GM12878 (cell line): Measurements from ENCODE around the gene IRF8. TPM values are rescaled to one million over a fixed set of nuclear protein-coding genes. Genes with fewer than 3 reads are reported as not detected.
A peak's percentile ranks its signal among the peaks of the same experiment; 100 is the strongest.

Source experiments
- BCL11A ChIP-seq: IDR thresholded peaks from 2 replicates; pipeline ENCODE4 v1.6.1; 2011; ENCODE audit warnings: low read depth, low read length
- EGR1 ChIP-seq, 2 experiments: IDR thresholded peaks; 1 replicate in 1 of 2; 2 replicates in 1 of 2; pipeline ENCODE4 v1.6.1; 2011 to 2012; ENCODE audit warnings: low read depth in 2 of 2, low read length in 2 of 2, borderline replicate concordance in 1 of 2, mild to moderate bottlenecking in 1 of 2, moderate library complexity in 1 of 2
- ELK1 ChIP-seq: IDR thresholded peaks from 2 replicates; pipeline ENCODE4 v1.6.1; 2012; ENCODE audit warnings: low read depth, low read length, improper control_type of control experiment
- FOS ChIP-seq: IDR thresholded peaks from 3 replicates; pipeline ENCODE4 v1.6.1; 2011; ENCODE audit warnings: borderline replicate concordance; ENCODE audit not compliant: insufficient read length; ENCODE audit errors: extremely low read depth
- IKZF1 ChIP-seq: fragments of 450-650 bp; conservative IDR thresholded peaks from 2 replicates; pipeline ENCODE4 v1.6.1; 2017; ENCODE audit warnings: antibody characterized with exemption, mild to moderate bottlenecking
- IKZF2 ChIP-seq, 2 experiments: fragments of 450-650 bp; IDR thresholded peaks; 2 replicates each; pipeline ENCODE4 v1.6.1; 2017; ENCODE audit warnings: mild to moderate bottlenecking in 2 of 2, moderate library complexity in 2 of 2
- MTA2 ChIP-seq: fragments of 450-650 bp; IDR thresholded peaks from 2 replicates; pipeline ENCODE4 v1.6.1; 2016; ENCODE audit warnings: low read depth, mild to moderate bottlenecking, moderate library complexity
- NFIC ChIP-seq: IDR thresholded peaks from 2 replicates; pipeline ENCODE4 v1.6.1; 2012; ENCODE audit warnings: low read depth, mild to moderate bottlenecking, inconsistent platforms, low read length, moderate library complexity
- RAD21 ChIP-seq: IDR thresholded peaks from 2 replicates; pipeline ENCODE4 v1.6.1; 2011; ENCODE audit warnings: mild to moderate bottlenecking, low read depth, low read length, moderate library complexity; ENCODE audit not compliant: insufficient read depth
- RELB ChIP-seq: fragments of 450-650 bp; IDR thresholded peaks from 2 replicates; pipeline ENCODE4 v1.6.1; 2017; ENCODE audit warnings: low read depth, mild to moderate bottlenecking, moderate library complexity
- RUNX3 ChIP-seq: IDR thresholded peaks from 2 replicates; pipeline ENCODE4 v1.6.1; 2012; ENCODE audit warnings: low read length, inconsistent platforms
- SIX5 ChIP-seq: IDR thresholded peaks from 2 replicates; pipeline ENCODE4 v1.6.1; 2011; ENCODE audit warnings: mild to moderate bottlenecking, low read depth, low read length, moderate library complexity; ENCODE audit not compliant: severe bottlenecking
- SMAD1 ChIP-seq: fragments of 450-650 bp; IDR thresholded peaks from 2 replicates; pipeline ENCODE4 v1.6.1; 2018; ENCODE audit warnings: mild to moderate bottlenecking, low read depth; ENCODE audit not compliant: partially characterized antibody
- ZNF217 ChIP-seq: fragments of 450-650 bp; IDR thresholded peaks from 2 replicates; pipeline ENCODE4 v1.6.1; 2017; ENCODE audit warnings: antibody characterized with exemption, mild to moderate bottlenecking
- polyA plus RNA-seq, 11 experiments: library from polyadenylated mRNA; depleted of rRNA in 4 of 11; unstranded in 6 of 11; stranded (reverse) in 5 of 11; fragments of >200 nt; fragmentation: Nextera tagmentation in 4 of 11; fragmentation: Illumina TruSeq in 1 of 11; extraction: Ambion mirVana in 4 of 11; extraction: Trizol in 1 of 11; gene quantifications; 1 replicate in 1 of 11; 2 replicates in 10 of 11; pipeline versions ENCODE4 v1.2.1 to v1.2.3, GENCODE V29; 2011 to 2016; ENCODE audit warnings: inconsistent platforms in 2 of 11, missing spikeins in 2 of 11, low read depth in 1 of 11
- total RNA-seq, 4 experiments: library from RNA; depleted of rRNA in 3 of 4; stranded (reverse); fragments of >200 nt in 3 of 4; fragmentation: Illumina TruSeq in 1 of 4; extraction: Trizol in 1 of 4; gene quantifications; 2 replicates each; pipeline versions ENCODE4 v1.2.1 to v1.2.3, GENCODE V29; 2013 to 2021

Gene IRF8
- total and polyA plus RNA-seq, 10 of the 15 experiments (the other 5 are each of a cell fraction or from before 2014, with no cell fraction given): 17.1 to 237 (median 172) TPM

- TF ChIP-seq IKZF1 (peak; percentile 72), MTA2 (peak; percentile 42; the same call in 1 of the 2 replicates), RUNX3 (peak; percentile 93), BCL11A (no peak), SMAD1 (peak; percentile 75), NFIC (peak; percentile 68; the same call in 1 of the 2 replicates), FOS (no peak), EGR1 (IDR thresholded peaks at IDR 0.05; ENCODE audit: borderline replicate concordance in 1 of 2, low read depth in 2 of 2, low read length in 2 of 2) (no peak), ZNF217 (no peak), IKZF2 (IDR thresholded peaks at IDR 0.05) (peak; percentile 54 to 55; a peak in 2 of 4 replicates), ELK1 (no peak), RELB (0 out of 2 replicates have a peak, but pooled peaks have one; percentile 45), RAD21 (no peak), SIX5 (no peak)
- TF ChIP-seq, all 136 proteins: peak for 14
These were observed 56.6 kb downstream of the IRF8 start (continued) for GRCh38 chr16:85955566-85955965.
